Stimulated activated CD4-positive, alpha-beta T cell treated with anti-CD3 and anti-CD28 coated beads, Interleukin-1b, Interleukin-23, amount 100 ng/mL, for 1 hour (primary cell): ENCODE data around the gene GPR37L1.
"Not testable (repeated sequence)": the region's sequence is repeated elsewhere in the genome, so short reads cannot be mapped to it uniquely, and the experiment has no call there.

Experiments used
- DNase-seq, 2 donors: peaks; one replicate each; pipeline ENCODE4 v3.0.0-alpha.2; 2020; ENCODE audit warnings: low read depth in 2 of 2

GPR37L1 gene

DNA sequence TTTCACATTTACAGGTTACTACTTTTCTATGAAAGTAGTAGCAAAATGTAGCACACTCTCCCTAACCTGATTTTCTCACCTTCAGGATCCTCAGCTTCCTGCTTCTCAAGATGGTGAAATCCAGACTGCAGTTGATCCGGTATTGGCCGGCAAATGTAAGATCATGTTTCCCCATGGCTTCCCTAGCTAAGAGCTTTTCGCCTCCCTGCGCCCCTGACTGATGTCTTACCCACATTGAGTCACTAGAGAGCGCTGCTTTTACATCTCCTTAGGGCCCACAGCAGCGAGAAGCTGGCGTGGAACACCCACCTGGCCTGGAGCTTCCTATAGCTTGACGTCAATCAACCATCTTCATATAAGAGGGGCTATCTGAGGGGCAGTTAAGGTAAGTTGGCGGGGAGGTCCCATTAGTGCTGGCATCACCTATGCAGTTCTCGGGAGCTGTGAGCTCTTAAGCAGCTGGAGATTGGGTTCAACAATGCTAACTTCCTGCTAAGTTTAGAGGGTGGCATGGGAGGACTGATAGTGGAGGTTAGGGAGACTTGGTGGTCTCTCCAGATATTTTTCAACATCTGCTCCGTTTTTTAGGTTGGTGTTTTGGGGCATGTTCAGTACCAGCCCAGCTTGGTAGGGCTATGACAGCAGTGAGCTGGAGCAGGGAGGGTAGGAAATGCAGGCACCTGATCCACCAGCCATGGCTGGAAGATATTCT lies 32.2 kb downstream of the GPR37L1 start:
- DNase-seq, result no peak

GRCh38 chr1:202155478-202156021 lies 32.8 kb downstream of the GPR37L1 start:
- no peak for DNase-seq

DNA sequence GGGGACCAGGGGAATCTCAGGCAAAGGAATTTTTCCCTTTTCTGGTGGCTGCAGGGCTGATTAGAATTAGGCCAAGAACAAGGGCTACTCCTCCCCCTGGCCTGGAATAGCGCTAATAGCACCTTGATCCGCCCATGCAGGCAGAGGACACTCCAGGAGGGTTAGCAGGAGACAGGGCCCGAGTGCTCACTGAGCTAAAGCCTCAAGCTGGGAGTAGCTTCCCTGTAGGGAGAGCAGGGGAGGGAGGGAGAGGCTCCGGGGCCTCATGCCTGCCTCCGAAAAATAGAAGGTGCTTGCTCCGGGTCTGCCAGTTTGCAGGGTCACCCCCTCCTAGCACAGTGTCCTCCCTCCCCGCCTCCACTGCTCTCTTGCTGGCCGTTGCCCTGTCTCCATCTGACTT lies 33.9 kb downstream of the GPR37L1 start:
- no peak for DNase-seq

DNA sequence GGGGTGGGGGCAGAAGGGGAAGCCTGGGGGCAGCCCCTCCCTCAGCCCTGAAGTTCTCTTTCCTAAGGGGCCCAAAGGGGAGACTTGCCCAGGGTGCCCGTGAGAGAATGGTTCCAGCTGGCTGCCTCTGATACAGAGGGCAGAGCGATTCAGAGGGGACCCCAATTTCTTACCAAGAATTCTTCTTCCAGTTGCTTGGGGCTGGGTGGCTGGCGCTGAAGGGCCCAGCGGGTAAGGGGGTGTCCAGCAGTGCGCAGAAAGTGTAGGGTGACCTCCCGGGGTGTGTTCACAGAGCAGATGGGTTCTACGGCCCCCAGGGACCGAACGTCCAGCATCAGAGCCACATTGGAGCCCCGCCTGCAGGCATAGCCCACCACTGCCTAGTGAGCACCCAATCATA lies 35.2 kb downstream of the GPR37L1 start:
- no peak for DNase-seq

DNA sequence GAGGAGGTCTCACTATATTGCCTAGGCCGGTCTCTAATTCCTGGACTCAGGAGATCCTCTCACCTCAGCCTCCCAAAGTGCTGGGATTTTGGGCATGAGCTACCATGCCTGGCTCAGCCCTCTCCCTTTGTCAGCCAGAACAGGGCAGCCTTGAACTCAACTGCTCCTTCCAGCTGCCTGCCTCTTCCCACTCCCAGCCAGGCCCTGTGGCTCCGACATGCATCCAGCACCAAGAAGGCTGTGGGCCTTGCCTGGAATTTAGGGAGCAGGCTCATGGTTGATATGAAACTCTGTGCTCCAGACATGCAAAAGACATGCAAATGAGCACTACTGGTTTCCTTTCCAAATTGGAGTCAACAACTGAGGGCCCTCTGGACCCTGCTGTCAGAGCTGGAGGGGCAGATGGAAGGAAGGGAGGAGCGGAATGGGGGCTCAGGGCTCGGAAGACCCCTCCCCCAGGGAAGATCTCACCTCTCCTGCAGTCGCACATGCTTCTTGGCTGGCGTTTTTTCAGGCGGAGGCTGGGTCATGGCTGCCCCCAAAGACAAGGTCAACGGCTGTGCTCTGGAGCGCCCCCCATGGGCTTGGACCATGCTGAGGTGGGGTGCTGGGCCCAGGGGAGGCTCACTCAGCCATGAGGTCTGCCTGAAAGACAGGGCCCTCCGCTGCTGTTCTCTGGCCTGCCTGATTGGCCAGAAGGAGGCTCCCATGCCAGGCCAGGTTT lies 36.3 kb downstream of the GPR37L1 start:
- DNase-seq, result no peak

- peak in 1 of 2 donors; percentile 45 for DNase-seq
These were observed 37.0 kb downstream of the GPR37L1 start for GRCh38 chr1:202159534-202160371.

DNA sequence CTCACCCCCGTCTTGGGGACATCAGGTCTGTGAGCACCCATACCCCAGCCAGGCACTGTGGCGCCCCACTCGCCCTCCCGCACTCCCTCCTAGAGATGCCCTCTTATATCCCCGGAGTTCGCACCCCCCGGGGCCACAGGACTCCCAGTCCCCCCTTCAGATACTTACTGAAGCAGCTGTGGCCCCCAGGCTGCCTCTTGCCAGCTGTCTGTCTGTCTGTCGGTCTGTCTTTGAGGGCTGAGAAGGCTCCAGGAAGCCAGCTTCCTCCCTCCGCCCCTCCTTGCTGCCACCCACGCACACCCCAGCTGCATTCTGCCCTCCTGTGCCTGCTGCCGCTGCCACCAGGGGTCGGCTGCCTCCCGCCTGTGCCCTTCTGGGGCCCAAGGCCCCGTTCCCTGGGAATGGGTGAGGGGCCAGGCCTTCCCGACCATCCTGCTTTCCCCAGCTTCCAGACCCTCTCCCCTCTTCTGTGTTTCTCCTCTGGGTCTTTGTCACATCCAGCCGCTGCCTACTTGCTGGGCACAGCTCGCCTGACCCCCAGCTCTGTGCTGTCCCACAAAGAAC lies 37.7 kb downstream of the GPR37L1 start, which contains the start of gene PTPN7:
TSS of gene PTPN7 (minus strand) at position 226 of the 564 bp plus-strand sequence. CDS start 1,200 bp downstream, outside the sequence.
- DNase-seq, result peak; percentile 67 to 80

DNA sequence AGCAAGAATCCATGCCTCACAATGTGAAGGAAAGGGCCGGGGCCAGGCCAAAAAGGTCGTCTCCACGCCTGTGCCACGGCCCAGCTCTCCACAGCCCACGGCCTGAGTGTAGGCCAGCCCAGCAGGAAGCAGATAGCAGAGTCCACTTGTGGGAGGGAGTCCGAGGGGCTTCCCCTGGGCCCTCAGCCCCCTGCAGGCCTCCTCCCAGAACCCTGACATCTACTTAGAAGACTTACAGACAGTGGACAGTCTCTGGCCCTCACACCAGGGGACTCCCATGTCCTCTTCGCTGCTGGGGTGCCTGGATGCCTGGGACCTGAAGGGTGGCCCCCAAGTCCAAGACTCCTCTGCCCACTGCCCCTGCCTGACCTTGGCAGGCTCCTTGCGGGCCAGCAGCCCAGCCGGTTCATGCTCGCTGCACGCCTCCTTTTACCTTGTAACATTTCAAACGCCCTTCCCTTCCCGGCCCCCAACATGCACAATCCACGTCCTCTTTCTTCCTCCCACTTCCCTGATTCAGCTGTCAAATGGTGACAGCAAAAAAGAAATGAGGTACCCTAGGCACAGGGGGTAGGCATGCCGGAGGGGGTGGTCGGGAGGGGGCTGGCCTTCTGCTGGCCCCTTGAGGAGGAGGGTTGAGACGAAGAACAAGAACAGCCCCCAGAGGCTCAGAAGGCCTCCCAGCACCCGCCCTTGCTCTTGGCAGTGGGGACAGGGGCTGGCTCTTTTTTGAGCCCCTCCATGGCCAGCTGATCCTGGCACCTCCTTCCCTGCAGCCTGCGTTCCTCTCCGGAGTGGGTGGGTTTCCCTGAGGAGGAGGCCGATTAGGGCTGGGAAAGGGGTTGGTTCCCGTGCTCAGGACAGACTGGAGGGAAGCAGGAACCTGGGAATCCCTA lies 38.7 kb downstream of the GPR37L1 start:
- no peak for DNase-seq

DNA sequence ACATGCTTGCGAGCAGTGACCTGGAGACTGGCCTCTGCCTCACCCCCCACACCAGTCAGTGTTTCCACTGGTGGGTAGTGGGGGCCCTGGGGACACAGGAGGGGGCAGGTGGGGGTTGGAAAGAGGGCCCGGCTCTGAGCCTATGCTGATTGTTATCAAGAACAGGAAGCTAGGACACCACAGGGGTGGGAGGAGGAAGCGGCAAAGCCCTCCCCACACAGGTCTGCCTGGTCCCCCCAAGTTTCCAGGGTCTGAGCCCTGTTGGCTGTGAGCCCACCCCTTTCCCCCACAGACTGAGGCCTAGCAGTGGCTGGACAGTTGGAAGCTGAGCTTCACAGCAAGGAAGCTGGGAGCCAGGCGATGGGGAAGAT lies 39.3 kb downstream of the GPR37L1 start:
- DNase-seq, result peak in 1 of 2 donors; percentile 16

GRCh38 chr1:202162418-202163280 lies 39.9 kb downstream of the GPR37L1 start:
- no peak for DNase-seq

DNA sequence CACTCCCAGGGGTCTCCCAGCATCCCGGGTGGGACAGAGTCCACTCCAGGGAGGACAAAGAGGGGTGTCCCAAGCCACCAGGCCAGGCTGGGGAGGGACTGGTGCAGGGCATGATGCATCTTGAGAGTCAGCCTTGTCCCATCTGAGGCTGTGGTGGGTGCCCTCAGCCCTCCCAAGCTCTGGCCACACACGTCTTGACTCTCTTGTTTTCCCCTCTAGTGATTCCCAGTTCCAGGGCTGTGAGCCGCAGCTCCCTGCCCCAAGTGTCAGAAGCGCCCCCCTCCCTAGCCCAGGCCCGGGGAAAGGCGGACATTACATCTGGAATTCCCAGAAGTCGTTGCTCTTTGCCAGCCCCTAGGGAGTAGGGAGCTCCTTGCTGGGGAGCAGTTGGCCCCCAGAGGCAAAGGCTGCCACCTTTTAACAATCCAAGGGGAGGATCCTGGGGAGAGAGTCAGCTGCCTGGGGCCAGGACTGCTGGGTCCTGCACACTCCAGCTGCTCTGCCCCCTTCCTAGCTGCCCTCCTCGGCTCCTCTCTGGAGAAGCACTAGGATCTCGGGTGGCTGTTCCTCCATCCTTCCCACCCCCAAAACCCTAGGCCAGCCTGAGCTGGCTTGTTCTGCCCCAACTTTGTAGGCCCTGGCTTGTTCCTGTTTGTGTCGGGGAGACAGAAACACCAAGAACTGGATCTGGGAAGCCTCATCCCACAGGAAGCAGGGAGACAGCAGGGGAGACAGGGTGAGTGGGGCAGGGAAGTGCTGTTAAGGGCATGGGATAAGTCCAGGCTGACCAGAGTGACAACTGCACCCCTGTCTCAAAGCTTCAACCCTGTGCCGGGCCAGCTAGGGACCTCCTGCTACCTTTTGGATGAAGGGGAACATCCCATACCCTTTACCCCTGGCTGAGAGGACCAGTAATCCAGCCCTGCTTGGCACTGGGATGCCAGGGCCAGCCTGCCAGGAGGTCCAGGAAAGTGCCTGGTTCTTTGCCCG lies 40.9 kb downstream of the GPR37L1 start:
- no peak for DNase-seq

DNA sequence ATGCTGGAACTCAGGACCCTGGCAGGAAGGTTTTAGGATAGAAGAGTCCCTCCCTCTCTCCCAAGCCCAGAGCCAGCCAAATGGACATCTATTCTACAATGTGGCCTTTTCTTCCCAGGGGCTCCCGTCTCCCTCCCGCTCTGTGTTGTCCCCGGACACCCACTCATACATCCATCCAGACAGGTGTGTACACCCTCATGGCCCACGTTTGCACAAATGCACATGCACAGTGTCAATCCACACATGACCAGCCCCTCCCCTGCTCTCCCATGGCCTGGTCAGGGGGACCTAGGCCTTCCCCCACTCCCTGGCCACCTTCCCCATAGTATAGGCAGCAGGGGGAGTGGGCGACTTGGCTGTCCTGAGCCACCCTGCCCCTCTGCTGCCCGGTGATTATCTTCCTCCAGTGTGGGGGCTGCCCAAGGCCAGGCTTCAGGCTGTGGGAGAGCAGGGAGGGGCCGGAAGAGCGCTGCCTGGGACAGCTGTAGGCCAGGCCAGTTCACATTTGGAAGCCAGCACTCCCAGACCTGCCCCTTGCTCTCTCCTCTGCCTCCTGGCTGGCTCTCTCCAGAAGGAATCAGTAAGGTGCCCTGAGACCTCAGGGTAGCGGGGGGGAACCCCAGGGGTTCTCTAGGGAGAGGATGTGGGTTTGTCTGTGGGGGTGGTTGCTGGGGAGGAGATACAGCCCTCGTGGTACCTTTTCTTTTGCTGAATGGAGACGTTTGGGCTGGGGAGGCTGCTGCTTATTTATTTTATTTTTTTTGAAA lies 41.7 kb downstream of the GPR37L1 start:
- DNase-seq, result peak in 1 of 2 donors; percentile 47

GRCh38 chr1:202165267-202165941 lies 42.7 kb downstream of the GPR37L1 start:
- peak in 1 of 2 donors; percentile 18 for DNase-seq

GRCh38 chr1:202165942-202166843 lies 43.5 kb downstream of the GPR37L1 start:
- no peak for DNase-seq

DNA sequence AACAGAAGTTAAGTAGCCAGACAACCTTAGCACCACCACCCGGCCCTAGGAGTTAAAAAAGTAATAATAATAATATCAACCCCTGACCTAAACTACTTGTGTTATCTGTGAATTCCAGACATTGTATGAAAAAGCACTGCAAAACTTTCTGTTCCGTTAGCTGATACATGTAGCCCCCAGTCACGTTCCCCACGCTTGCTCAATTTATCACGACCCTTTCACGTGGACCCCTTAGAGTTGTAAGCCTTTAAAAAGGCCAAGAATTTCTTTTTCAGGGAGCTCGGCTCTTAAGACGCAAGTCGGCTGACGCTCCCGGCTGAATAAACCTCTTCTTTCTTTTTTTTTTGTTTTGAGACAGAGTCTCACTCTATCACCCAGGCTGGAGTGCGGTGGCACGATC lies 44.3 kb downstream of the GPR37L1 start:
- not testable (repeated sequence) for DNase-seq
